Endothelial cell of umbilical vein (primary cell): ENCODE measurements around the gene ANKK1. TPM values are rescaled to one million over a fixed set of nuclear protein-coding genes. Genes with fewer than 3 reads are reported as not detected.

Source experiments
- BruUV-seq: library from RNA; stranded (reverse); fragments of 400-500 nt; replicated peaks from 2 replicates; lab custom pipeline; 2021; lab: Mats Ljungman, UMichigan
- CTCF ChIA-PET: fragments of 300-600, 350-600 bp; sonication (Branson Sonifier 250); formaldehyde crosslinking; loops from one replicate; lab custom pipeline; 2021; ENCODE audit warnings: antibody characterized with exemption, inconsistent platforms; lab: Charles Lee
- POLR2A ChIA-PET: fragments of 300-600, 350-600 bp; sonication (Branson Sonifier 250); formaldehyde crosslinking; loops from one replicate; lab custom pipeline; 2021; ENCODE audit warnings: antibody characterized with exemption, inconsistent platforms; lab: Charles Lee
- DNase-seq: peaks from one replicate; pipeline ENCODE4 v3.0.0-alpha.2; 2011; ENCODE audit warnings: low read depth, low spot score
- FAIRE-seq: peaks from 2 replicates; lab custom pipeline; 2011; peaks lifted over from hg19 to GRCh38; lab: Jason Lieb, UNC
- H2AFZ ChIP-seq: 2 replicates; pipeline ENCODE4 v1.6.0; 2012; ENCODE audit warnings: low read depth, low read length, control low read depth, inconsistent platforms
- H3K27ac ChIP-seq: 2 replicates; pipeline ENCODE4 v1.5.1; 2011; ENCODE audit warnings: low read depth, mild to moderate bottlenecking, control low read depth, low read length, moderate library complexity; ENCODE audit not compliant: insufficient read depth
- H3K27me3 ChIP-seq, 2 experiments: 2 replicates each; pipeline versions ENCODE4 v1.6.0 to v1.6.1; 2011; ENCODE audit warnings: low read length in 2 of 2, mixed read lengths in 1 of 2; ENCODE audit not compliant: control insufficient read depth in 2 of 2, insufficient read depth in 2 of 2
- H3K36me3 ChIP-seq, 2 experiments: 2 replicates in 1 of 2; 3 replicates in 1 of 2; pipeline ENCODE4 v1.5.1; 2011; ENCODE audit warnings: low read length in 2 of 2, mild to moderate bottlenecking in 1 of 2, moderate library complexity in 1 of 2; ENCODE audit not compliant: control insufficient read depth in 2 of 2, insufficient read depth in 2 of 2; ENCODE audit errors: extremely low read depth in 1 of 2
- H3K4me1 ChIP-seq: 3 replicates; pipeline ENCODE4 v1.5.1; 2011; ENCODE audit warnings: mild to moderate bottlenecking, low read length; ENCODE audit not compliant: control insufficient read depth, insufficient read depth; ENCODE audit errors: extremely low read depth
- H3K4me2 ChIP-seq: 2 replicates; pipeline ENCODE4 v1.6.1; 2011; ENCODE audit warnings: low read length, control low read depth, mixed read lengths; ENCODE audit not compliant: insufficient read depth
- H3K4me3 ChIP-seq, 3 experiments: fragments of 200-600 bp in 1 of 3; sonication (generic), shearing (Covaris generic) in 1 of 3; replicated peaks in 1 of 3; 2 replicates each; pipeline ENCODE4 v1.5.1; 2011 to 2016; ENCODE audit warnings: control low read depth in 3 of 3, low read length in 3 of 3, mild to moderate bottlenecking in 2 of 3, inconsistent platforms in 1 of 3, low read depth in 1 of 3, moderate library complexity in 1 of 3; ENCODE audit not compliant: insufficient read depth in 1 of 3
- H3K79me2 ChIP-seq: 2 replicates; pipeline ENCODE4 v1.6.0; 2012; ENCODE audit warnings: low read length, inconsistent platforms; ENCODE audit not compliant: control insufficient read depth, insufficient read depth
- H3K9ac ChIP-seq: replicated peaks from 2 replicates; pipeline ENCODE3; 2011; ENCODE audit warnings: low read length, control low read depth; ENCODE audit not compliant: insufficient read depth; ENCODE audit errors: extremely low read depth
- H3K9me1 ChIP-seq: replicated peaks from 3 replicates; pipeline ENCODE4 v1.6.0; 2011; ENCODE audit warnings: mild to moderate bottlenecking, low read length; ENCODE audit not compliant: control insufficient read depth, insufficient read depth; ENCODE audit errors: extremely low read depth
- H3K9me3 ChIP-seq: replicated peaks from 2 replicates; pipeline ENCODE4 v1.5.1; 2012; ENCODE audit warnings: low read length, inconsistent platforms; ENCODE audit not compliant: control insufficient read depth, insufficient read depth
- H4K20me1 ChIP-seq: replicated peaks from 2 replicates; pipeline ENCODE3; 2011; ENCODE audit warnings: mild to moderate bottlenecking, low read length; ENCODE audit not compliant: control insufficient read depth, insufficient read depth; ENCODE audit errors: extremely low read depth
- EZH2 ChIP-seq: IDR thresholded peaks from 2 replicates; pipeline ENCODE4 v1.6.1; 2012; ENCODE audit warnings: borderline replicate concordance, low read depth, mild to moderate bottlenecking, moderate library complexity, low read length, inconsistent platforms; ENCODE audit not compliant: severe bottlenecking
- FOS ChIP-seq: IDR thresholded peaks from 2 replicates; pipeline ENCODE4 v1.6.1; 2011; ENCODE audit warnings: mild to moderate bottlenecking, low read length, moderate library complexity, borderline replicate concordance; ENCODE audit not compliant: insufficient read depth
- GATA2 ChIP-seq: IDR thresholded peaks from 2 replicates; pipeline ENCODE4 v1.7.0; 2011; ENCODE audit warnings: low read depth, mild to moderate bottlenecking, moderate library complexity, mixed read lengths, low read length; ENCODE audit not compliant: insufficient read length, insufficient read depth
- JUN ChIP-seq: IDR thresholded peaks from 2 replicates; pipeline ENCODE4 v1.6.1; 2011; ENCODE audit warnings: borderline replicate concordance, low read depth; ENCODE audit not compliant: insufficient read length, insufficient read depth
- MYC ChIP-seq: IDR thresholded peaks from one replicate; pipeline ENCODE4 v1.6.1; 2011; ENCODE audit warnings: mild to moderate bottlenecking, low read depth, low read length
- POLR2A ChIP-seq: IDR thresholded peaks from 2 replicates; pipeline ENCODE4 v1.6.1; 2012; ENCODE audit warnings: low read depth, mild to moderate bottlenecking, control low read depth, low read length
- POLR2AphosphoS5 ChIP-seq: IDR thresholded peaks from 2 replicates; pipeline ENCODE4 v1.6.1; 2012; ENCODE audit warnings: low read depth, mild to moderate bottlenecking, control low read depth, low read length, moderate library complexity; ENCODE audit not compliant: insufficient read depth
- dilution Hi-C: fragments of 300-500 bp; cut with MboI; formaldehyde crosslinking; loops from one replicate; pipeline ENCODE4 v1.15.0; 2019; ENCODE audit warnings: low sequenced_read_pairs; ENCODE audit not compliant: extremely low pct_ligation_motif_present
- intact Hi-C: fragments of 100-400 bp; cut with micrococcal nuclease; formaldehyde crosslinking; loops from one replicate; pipeline ENCODE4 v1.10.0; 2022
- polyA plus RNA-seq, 4 experiments: library from polyadenylated mRNA; depleted of rRNA in 3 of 4; stranded (reverse) in 3 of 4; unstranded in 1 of 4; fragments of >200 nt; gene quantifications; 2 replicates each; pipeline versions ENCODE4 v1.2.1 to v1.2.3, GENCODE V29; 2011 to 2012; ENCODE audit warnings: missing spikeins in 1 of 4
- total RNA-seq: library from RNA; stranded (reverse); gene quantifications from 2 replicates; pipeline ENCODE4 v1.2.3, GENCODE V29; 2021
- TF ChIP-seq, protein P1 (sequence below): IDR thresholded peaks from 2 replicates; pipeline ENCODE4 v1.6.1; 2011; ENCODE audit not compliant: insufficient read depth, insufficient read length
- TF ChIP-seq, protein P2 (sequence below), 2 donors: IDR thresholded peaks; 1 replicate in 1 of 2; 2 replicates in 1 of 2; pipeline ENCODE4 v1.5.1; 2011; ENCODE audit warnings: low read length in 2 of 2, mild to moderate bottlenecking in 2 of 2, moderate library complexity in 2 of 2, control low read depth in 1 of 2, inconsistent platforms in 1 of 2, low read depth in 1 of 2; ENCODE audit not compliant: insufficient read depth in 1 of 2; ENCODE audit errors: extremely low read depth in 1 of 2

Gene ANKK1
- total and polyA plus RNA-seq, 2 donors (not counting 3 experiments of a cell fraction or from before 2014, with no cell fraction given): not detected

DNA sequence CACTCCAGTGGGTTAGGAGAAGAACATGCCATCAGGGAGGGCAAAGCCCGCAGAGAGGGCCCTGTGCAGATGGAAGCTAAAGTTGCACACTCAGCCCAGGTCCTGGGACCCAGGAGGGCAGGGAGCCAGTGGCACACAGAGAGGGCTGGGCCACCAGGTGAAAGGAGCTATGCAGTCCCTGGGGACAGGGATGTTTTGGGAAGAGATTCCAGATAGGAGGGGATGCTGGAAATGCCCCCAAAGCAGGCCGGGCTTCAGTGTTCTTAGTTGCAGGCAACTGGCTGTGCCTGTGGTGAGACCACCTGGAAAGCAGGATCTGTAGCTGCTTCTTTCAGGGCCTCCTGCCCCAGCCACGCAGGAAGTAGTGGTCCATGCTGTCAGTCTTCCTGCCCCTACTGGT is 19.6 kb downstream of the ANKK1 start:
- FAIRE-seq (no peak), DNase-seq (no peak)
- H2AFZ ChIP-seq: no peak overlapping the region
- H3K4me2 ChIP-seq: no peak overlapping the region
- H3K4me3 ChIP-seq: no peak overlapping the region
- H3K36me3 ChIP-seq: no peaks in the 10 kb centered on the region
- H3K9me3 ChIP-seq: no peaks in the 10 kb centered on the region
- ChIA-PET CTCF (no interaction called here), POLR2A (no interaction called here)
- intact Hi-C loops (no loop called here), dilution Hi-C loops (no loop called here)
- no peaks in the 10 kb centered on the region for H3K79me2 ChIP-seq
- no TSS peak for BruUV-seq
- no peaks in the 10 kb centered on the region for H3K27me3 ChIP-seq
- no peaks in the 10 kb centered on the region for H4K20me1 ChIP-seq
- H3K4me1 ChIP-seq: no peaks in the 10 kb centered on the region
- no peak overlapping the region for H3K27ac ChIP-seq
- no peak overlapping the region for H3K9ac ChIP-seq
- no peaks in the 10 kb centered on the region for H3K9me1 ChIP-seq
- no peak for TF ChIP-seq POLR2AphosphoS5
- TF ChIP-seq FOS: no peak

DNA sequence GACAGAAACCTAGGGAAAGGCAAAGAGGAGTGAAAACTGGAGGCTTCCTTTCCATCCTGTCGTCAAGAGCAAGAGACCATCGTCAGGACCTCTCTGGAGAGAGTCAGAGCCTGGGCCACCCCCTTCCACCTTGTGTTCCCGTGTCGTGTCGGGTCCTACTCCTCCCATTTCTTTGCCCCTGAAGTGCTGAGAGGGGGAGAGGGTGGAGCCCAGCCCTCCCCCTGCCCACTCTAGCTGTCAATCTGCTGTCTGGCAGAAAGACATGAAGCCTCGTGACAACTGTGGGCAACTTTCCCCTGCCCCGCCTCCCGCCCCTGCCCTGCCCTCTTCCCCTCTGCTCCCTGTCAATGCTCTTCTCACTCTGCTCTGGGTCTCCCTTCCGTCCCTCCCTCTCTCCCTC is 20.6 kb downstream of the ANKK1 start:
- no peak overlapping the region for H2AFZ ChIP-seq
- no peaks in the 10 kb centered on the region for H4K20me1 ChIP-seq
- no peak overlapping the region for H3K27ac ChIP-seq
- no peak overlapping the region for H3K4me2 ChIP-seq
- no peak overlapping the region for H3K4me3 ChIP-seq
- BruUV-seq: no TSS peak
- H3K36me3 ChIP-seq: no peaks in the 10 kb centered on the region
- H3K27me3 ChIP-seq: no peaks in the 10 kb centered on the region
- no peak for FAIRE-seq
- no peaks in the 10 kb centered on the region for H3K4me1 ChIP-seq
- H3K9me3 ChIP-seq: no peaks in the 10 kb centered on the region
- TF ChIP-seq POLR2AphosphoS5 (no peak), MYC (no peak), POLR2A (no peak), FOS (no peak), GATA2 (no peak), EZH2 (no peak), JUN (no peak)
- TF ChIP-seq, protein P1, sequence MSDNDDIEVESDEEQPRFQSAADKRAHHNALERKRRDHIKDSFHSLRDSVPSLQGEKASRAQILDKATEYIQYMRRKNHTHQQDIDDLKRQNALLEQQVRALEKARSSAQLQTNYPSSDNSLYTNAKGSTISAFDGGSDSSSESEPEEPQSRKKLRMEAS: no peak
- TF ChIP-seq, protein P2, sequence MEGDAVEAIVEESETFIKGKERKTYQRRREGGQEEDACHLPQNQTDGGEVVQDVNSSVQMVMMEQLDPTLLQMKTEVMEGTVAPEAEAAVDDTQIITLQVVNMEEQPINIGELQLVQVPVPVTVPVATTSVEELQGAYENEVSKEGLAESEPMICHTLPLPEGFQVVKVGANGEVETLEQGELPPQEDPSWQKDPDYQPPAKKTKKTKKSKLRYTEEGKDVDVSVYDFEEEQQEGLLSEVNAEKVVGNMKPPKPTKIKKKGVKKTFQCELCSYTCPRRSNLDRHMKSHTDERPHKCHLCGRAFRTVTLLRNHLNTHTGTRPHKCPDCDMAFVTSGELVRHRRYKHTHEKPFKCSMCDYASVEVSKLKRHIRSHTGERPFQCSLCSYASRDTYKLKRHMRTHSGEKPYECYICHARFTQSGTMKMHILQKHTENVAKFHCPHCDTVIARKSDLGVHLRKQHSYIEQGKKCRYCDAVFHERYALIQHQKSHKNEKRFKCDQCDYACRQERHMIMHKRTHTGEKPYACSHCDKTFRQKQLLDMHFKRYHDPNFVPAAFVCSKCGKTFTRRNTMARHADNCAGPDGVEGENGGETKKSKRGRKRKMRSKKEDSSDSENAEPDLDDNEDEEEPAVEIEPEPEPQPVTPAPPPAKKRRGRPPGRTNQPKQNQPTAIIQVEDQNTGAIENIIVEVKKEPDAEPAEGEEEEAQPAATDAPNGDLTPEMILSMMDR (IDR thresholded peaks at IDR 0.05; ENCODE audit: extremely low read depth in 1 of 2, insufficient read depth in 1 of 2, low read depth in 1 of 2, low read length in 2 of 2): no peak
- H3K9me1 ChIP-seq: no peaks in the 10 kb centered on the region
- no peak overlapping the region for H3K9ac ChIP-seq
- no peaks in the 10 kb centered on the region for H3K79me2 ChIP-seq
- intact Hi-C loops: no loop called here
- dilution Hi-C loops: no loop called here
- POLR2A ChIA-PET: no interaction called here
- CTCF ChIA-PET: no interaction called here
- no peak for DNase-seq
